A549 (cell line): ENCODE results near the gene HOXC12. TPM values are rescaled to one million over a fixed set of nuclear protein-coding genes. Genes with fewer than 3 reads are reported as not detected.

ENCODE experiments used
- ATAC-seq, 2 experiments: fragments of 200-7000 bp in 1 of 2; fragments of >200 bp in 1 of 2; cut with Nextera tagmentation in 1 of 2; cut with Tn5 transposase in 1 of 2; 3 replicates each; pipeline versions ENCODE4 v1.8.0 to v1.9.1; 2018 to 2020; ENCODE audit warnings: mild to moderate bottlenecking in 1 of 2, moderate library complexity in 1 of 2
- CTCF ChIA-PET: fragments of 300-600 bp; sonication (Branson Sonifier 250); formaldehyde crosslinking; extraction: SDS; loops from one replicate; lab custom pipeline; 2021; ENCODE audit warnings: antibody characterized with exemption, inconsistent platforms; lab: Yijun Ruan, JAX
- POLR2A ChIA-PET: fragments of 350-600 bp; formaldehyde crosslinking; extraction: SDS; loops from one replicate; lab custom pipeline; 2021; ENCODE audit warnings: antibody characterized with exemption, inconsistent platforms; lab: Yijun Ruan, JAX
- DNase-seq, 2 experiments: peaks; one replicate each; pipeline versions ENCODE4 v3.0.0 to v3.0.0-alpha.2; 2011 to 2016; ENCODE audit warnings: low read depth in 1 of 2, low spot score in 1 of 2
- FAIRE-seq: peaks from 2 replicates; lab custom pipeline; 2011; peaks lifted over from hg19 to GRCh38; lab: Jason Lieb, UNC
- H3K27ac ChIP-seq, 2 experiments: fragments of >200 bp; sonication (Bioruptor Twin); formaldehyde crosslinking; 3 replicates each; pipeline ENCODE4 v1.5.1; 2016 to 2017
- H3K4me1 ChIP-seq: fragments of >200 bp; sonication (Bioruptor Twin); formaldehyde crosslinking; 3 replicates; pipeline ENCODE4 v1.6.1; 2016
- H3K4me2 ChIP-seq: fragments of >200 bp; sonication (Bioruptor Twin); formaldehyde crosslinking; 3 replicates; pipeline ENCODE4 v1.6.1; 2016
- H3K4me3 ChIP-seq: fragments of >200 bp; sonication (Bioruptor Twin); formaldehyde crosslinking; 3 replicates; pipeline ENCODE4 v1.5.1; 2016
- H3K9me3 ChIP-seq: fragments of >200 bp; sonication (Bioruptor Twin); formaldehyde crosslinking; 3 replicates; pipeline ENCODE4 v1.6.1; 2016
- BCL3 ChIP-seq: fragments of >200 bp; sonication (Bioruptor Twin); formaldehyde crosslinking; IDR thresholded peaks from 3 replicates; pipeline ENCODE4 v1.6.1; 2016
- CBX8 ChIP-seq: fragments of 200-600 bp; sonication (generic); IDR thresholded peaks from 2 replicates; pipeline ENCODE4 v1.6.1; 2016
- EP300 ChIP-seq, 2 experiments: fragments of >200 bp; sonication (Bioruptor Twin); formaldehyde crosslinking; IDR thresholded peaks; 2 replicates in 1 of 2; 3 replicates in 1 of 2; pipeline ENCODE4 v1.6.1; 2016 to 2017
- ESRRA ChIP-seq: fragments of 150-350 bp; IDR thresholded peaks from 2 replicates; pipeline ENCODE4 v1.6.1; 2014; ENCODE audit warnings: mild to moderate bottlenecking, low read length, borderline replicate concordance
- FOSL2 ChIP-seq, 2 experiments: fragments of 450-650 bp in 1 of 2; fragments of >200 bp in 1 of 2; sonication (Bioruptor Twin) in 1 of 2; formaldehyde crosslinking; IDR thresholded peaks; 2 replicates each; pipeline versions ENCODE4 v1.5.0 to v1.6.1; 2016 to 2020; ENCODE audit warnings: mild to moderate bottlenecking in 1 of 2, moderate library complexity in 1 of 2
- FOXS1 ChIP-seq: fragments of 250-450 bp; sonication (Bioruptor Pico); IDR thresholded peaks from 2 replicates; pipeline ENCODE4 v1.5.0; 2020; ENCODE audit warnings: mild to moderate bottlenecking, moderate library complexity
- GATA3 ChIP-seq: IDR thresholded peaks from 2 replicates; pipeline ENCODE4 v1.6.1; 2012; ENCODE audit warnings: borderline replicate concordance
- HOXB5 ChIP-seq: fragments of 250-450 bp; sonication (Bioruptor Pico); IDR thresholded peaks from 2 replicates; pipeline ENCODE4 v1.5.0; 2020; ENCODE audit warnings: mild to moderate bottlenecking, moderate library complexity
- JUNB ChIP-seq: fragments of >200 bp; sonication (Bioruptor Twin); formaldehyde crosslinking; IDR thresholded peaks from 2 replicates; pipeline ENCODE4 v1.6.1; 2016
- MAX ChIP-seq: IDR thresholded peaks from 2 replicates; pipeline ENCODE4 v1.6.1; 2012
- NPAS2 ChIP-seq: fragments of 250-450 bp; sonication (Bioruptor Pico); IDR thresholded peaks from 2 replicates; pipeline ENCODE4 v1.8.0; 2022; ENCODE audit warnings: mild to moderate bottlenecking, moderate library complexity, borderline replicate concordance
- PBX3 ChIP-seq: IDR thresholded peaks from 2 replicates; pipeline ENCODE4 v1.6.1; 2012
- POLR2A ChIP-seq: IDR thresholded peaks from 2 replicates; pipeline ENCODE4 v1.6.1; 2012; ENCODE audit warnings: mild to moderate bottlenecking, low read length
- POLR2AphosphoS2 ChIP-seq: conservative IDR thresholded peaks from 2 replicates; pipeline ENCODE4 v1.6.1; 2012; ENCODE audit warnings: low read length, improper control_type of control experiment, inconsistent platforms
- RARB ChIP-seq: fragments of 250-450 bp; sonication (Bioruptor Pico); IDR thresholded peaks from 2 replicates; pipeline ENCODE4 v1.8.0; 2021; ENCODE audit warnings: mild to moderate bottlenecking, moderate library complexity
- RFX5 ChIP-seq: fragments of 450-650 bp; IDR thresholded peaks from 2 replicates; pipeline ENCODE4 v1.7.1; 2014; ENCODE audit warnings: antibody characterized with exemption, mild to moderate bottlenecking, moderate library complexity
- RNF2 ChIP-seq: fragments of 200-600 bp; sonication (generic); IDR thresholded peaks from 2 replicates; pipeline ENCODE4 v1.6.1; 2016; ENCODE audit warnings: low read depth, mild to moderate bottlenecking, antibody characterized with exemption, moderate library complexity, borderline replicate concordance
- WGBS: methylation state at CpG from one replicate; pipeline ENCODE4 v1.1.6; 2017; ENCODE audit errors: missing lambda C conversion rate; 5-methylcytosine and 5-hydroxymethylcytosine counted together
- polyA plus RNA-seq, 4 experiments: library from polyadenylated mRNA; depleted of rRNA in 3 of 4; stranded (reverse); fragments of >200 nt; fragmentation: RNase III in 1 of 4; extraction: RNeasy Plus Mini Kit Qiagen cat#74134 plus additional on column Dnase treatment in 1 of 4; gene quantifications; 2 replicates in 3 of 4; 3 replicates in 1 of 4; pipeline ENCODE4 v1.2.3, GENCODE V29; 2011 to 2017
- TF ChIP-seq, protein P1 (sequence below): IDR thresholded peaks from 2 replicates; pipeline ENCODE4 v1.6.1; 2012; ENCODE audit warnings: low read depth, borderline replicate concordance
- TF ChIP-seq, protein P2 (sequence below): fragments of 150-350 bp; IDR thresholded peaks from 2 replicates; pipeline ENCODE4 v1.6.1; 2014; ENCODE audit warnings: low read depth, mild to moderate bottlenecking, low read length
- TF ChIP-seq, protein P3 (sequence below): fragments of 250-450 bp; sonication (Bioruptor Pico); IDR thresholded peaks from 2 replicates; pipeline ENCODE4 v1.5.0; 2020; ENCODE audit warnings: low read depth, mild to moderate bottlenecking, moderate library complexity

HOXC12 gene
- polyA plus RNA-seq, 2 of the 4 experiments (the other 2 are of a cell fraction), result not detected

GRCh38 chr12:53973236-53974042, 18.7 kb downstream of the HOXC12 start:
- ATAC-seq (peak; percentile 62 to 76), DNase-seq (peak in 1 of 2 experiments; percentile 29), FAIRE-seq (no peak)
- peaks cover 18% of the 10 kb centered on the region for H3K4me1 ChIP-seq
- TF ChIP-seq GATA3 (no peak), POLR2A (peak; percentile 24; the same call in 1 of the 2 replicates), HOXB5 (CRISPR knock-in tag) (no peak)
- TF ChIP-seq, protein P1, sequence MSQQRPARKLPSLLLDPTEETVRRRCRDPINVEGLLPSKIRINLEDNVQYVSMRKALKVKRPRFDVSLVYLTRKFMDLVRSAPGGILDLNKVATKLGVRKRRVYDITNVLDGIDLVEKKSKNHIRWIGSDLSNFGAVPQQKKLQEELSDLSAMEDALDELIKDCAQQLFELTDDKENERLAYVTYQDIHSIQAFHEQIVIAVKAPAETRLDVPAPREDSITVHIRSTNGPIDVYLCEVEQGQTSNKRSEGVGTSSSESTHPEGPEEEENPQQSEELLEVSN, result peak; percentile 43; the same call in 1 of the 2 replicates
- H3K27ac ChIP-seq, result peak overlapping the region; percentile 83 to 95
- peak overlapping the region; percentile 57 for H3K4me3 ChIP-seq
- CTCF ChIA-PET, result interaction anchor here (0.7 to 3.0 kb wide), 4 partner anchors 11 to 242 kb away, joined by 3 to 14 read pairs (median 4); partner anchors contain the start of genes HOXC10 and HOXC12
- 58% methylated on average over 49 of the region's 71 CpGs for WGBS
- no peaks in the 10 kb centered on the region for H3K9me3 ChIP-seq
- peak overlapping the region; percentile 88 for H3K4me2 ChIP-seq
- POLR2A ChIA-PET, result interaction anchor here (1.2 kb wide), 1 partner anchor 11 kb away, joined by 3 read pairs; the partner anchor contains the start of gene HOXC10

GRCh38 chr12:53974084-53975063, 19.7 kb downstream of the HOXC12 start, which contains the start of gene HOTAIR:
TSS of gene HOTAIR (minus strand) at chr12:53974954.
- ATAC-seq (peak; percentile 70 to 78), DNase-seq (peak; percentile 39 to 63), FAIRE-seq (no peak)
- Histone ChIP-seq H3K4me2 (peak within 1 kb of the TSS; percentile 88), H3K4me1 (peaks cover 27% of the 10 kb centered on the region), H3K27ac (peak within 1 kb of the TSS; percentile 83 to 95), H3K4me3 (peak within 1 kb of the TSS; percentile 57), H3K9me3 (no peaks in the 10 kb centered on the region)
- CTCF ChIA-PET, result interaction anchor here (1.1 to 2.2 kb wide), 3 partner anchors 10 to 227 kb away, joined by 4 to 12 read pairs (median 6); partner anchors contain the start of genes HOXC10 and HOXC12
- TF ChIP-seq FOSL2 (IDR thresholded peaks at IDR 0.05) (no peak), FOSL2 (CRISPR knock-in tag; IDR thresholded peaks at IDR 0.05) (no peak), POLR2AphosphoS2 (no peak), POLR2A (peak; percentile 32; the same call in 1 of the 2 replicates), MAX (peak; percentile 84), FOXS1 (CRISPR knock-in tag) (no peak), NPAS2 (CRISPR knock-in tag) (no peak), ESRRA (no peak)
- TF ChIP-seq, protein P2, sequence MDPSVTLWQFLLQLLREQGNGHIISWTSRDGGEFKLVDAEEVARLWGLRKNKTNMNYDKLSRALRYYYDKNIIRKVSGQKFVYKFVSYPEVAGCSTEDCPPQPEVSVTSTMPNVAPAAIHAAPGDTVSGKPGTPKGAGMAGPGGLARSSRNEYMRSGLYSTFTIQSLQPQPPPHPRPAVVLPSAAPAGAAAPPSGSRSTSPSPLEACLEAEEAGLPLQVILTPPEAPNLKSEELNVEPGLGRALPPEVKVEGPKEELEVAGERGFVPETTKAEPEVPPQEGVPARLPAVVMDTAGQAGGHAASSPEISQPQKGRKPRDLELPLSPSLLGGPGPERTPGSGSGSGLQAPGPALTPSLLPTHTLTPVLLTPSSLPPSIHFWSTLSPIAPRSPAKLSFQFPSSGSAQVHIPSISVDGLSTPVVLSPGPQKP, result no peak
- TF ChIP-seq, protein P3, sequence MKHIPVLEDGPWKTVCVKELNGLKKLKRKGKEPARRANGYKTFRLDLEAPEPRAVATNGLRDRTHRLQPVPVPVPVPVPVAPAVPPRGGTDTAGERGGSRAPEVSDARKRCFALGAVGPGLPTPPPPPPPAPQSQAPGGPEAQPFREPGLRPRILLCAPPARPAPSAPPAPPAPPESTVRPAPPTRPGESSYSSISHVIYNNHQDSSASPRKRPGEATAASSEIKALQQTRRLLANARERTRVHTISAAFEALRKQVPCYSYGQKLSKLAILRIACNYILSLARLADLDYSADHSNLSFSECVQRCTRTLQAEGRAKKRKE, result no peak
- TF ChIP-seq, protein P1, result peak; percentile 90
- WGBS, result 27% methylated on average over 47 of the region's 63 CpGs
- POLR2A ChIA-PET, result no interaction called here

GRCh38 chr12:53975064-53975471, 20.4 kb downstream of the HOXC12 start:
- POLR2A ChIA-PET, result no interaction called here
- Histone ChIP-seq H3K4me3 (peak overlapping the region; percentile 57; the same call in 2 of the 3 replicates), H3K9me3 (no peaks in the 10 kb centered on the region), H3K27ac (peak overlapping the region; percentile 83 to 95), H3K4me1 (peaks cover 27% of the 10 kb centered on the region), H3K4me2 (peak overlapping the region; percentile 88)
- FAIRE-seq (no peak), ATAC-seq (no peak), DNase-seq (no peak)
- CTCF ChIA-PET, result interaction anchor here (1.6 to 2.3 kb wide), 4 partner anchors 10 to 233 kb away, joined by 5 to 12 read pairs (median 7); partner anchors contain the start of gene HOXC10
- TF ChIP-seq RFX5, result no peak
- no peak for TF ChIP-seq CBX8
- no peak for TF ChIP-seq JUNB
- no peak for TF ChIP-seq RARB (CRISPR knock-in tag)
- no peak for TF ChIP-seq BCL3
- no peak for TF ChIP-seq EP300 (IDR thresholded peaks at IDR 0.05)
- no peak for TF ChIP-seq PBX3
- TF ChIP-seq FOSL2 (IDR thresholded peaks at IDR 0.05), result no peak
- TF ChIP-seq FOSL2 (CRISPR knock-in tag; IDR thresholded peaks at IDR 0.05), result no peak
- no peak for TF ChIP-seq RNF2
- 84% methylated on average over 25 of the region's 25 CpGs for WGBS
